NCI-H1417 treated with DMSO at 0.1 percent for 48 hours (cell line): ENCODE results near the gene ARHGAP8.
"Not testable (repeated sequence)": the region's sequence is repeated elsewhere in the genome, so short reads cannot be mapped to it uniquely, and the experiment has no call there.

Experiments
- DNase-seq: peaks from one replicate; lab custom pipeline; 2025; lab: John Stamatoyannopoulos, UW

Gene ARHGAP8

GRCh38 chr22:44889255-44889878 is 137.0 kb downstream of the ARHGAP8 start:
- no peak for DNase-seq

- DNase-seq = no peak
Measured at GRCh38 chr22:44890416-44891292, 138.3 kb downstream of the ARHGAP8 start.

- DNase-seq = no peak
Measured at GRCh38 chr22:44891293-44891747, 138.9 kb downstream of the ARHGAP8 start.

- DNase-seq = no peak
Measured at GRCh38 chr22:44891791-44892190, 139.4 kb downstream of the ARHGAP8 start.

- no peak for DNase-seq
Measured at GRCh38 chr22:44892243-44892642, 139.9 kb downstream of the ARHGAP8 start.

- DNase-seq = no peak
Measured at GRCh38 chr22:44892803-44893730, 140.7 kb downstream of the ARHGAP8 start.

- no peak for DNase-seq
Measured at GRCh38 chr22:44893731-44894080, 141.3 kb downstream of the ARHGAP8 start.

- no peak for DNase-seq
Measured at GRCh38 chr22:44894321-44894720, 141.9 kb downstream of the ARHGAP8 start.

GRCh38 chr22:44894782-44895181 is 142.4 kb downstream of the ARHGAP8 start:
- DNase-seq = no peak

GRCh38 chr22:44895296-44896055 is 143.1 kb downstream of the ARHGAP8 start:
- DNase-seq = no peak

- DNase-seq = no peak
Measured at GRCh38 chr22:44898236-44898635, 145.9 kb downstream of the ARHGAP8 start.

GRCh38 chr22:44901301-44901700 is 148.9 kb downstream of the ARHGAP8 start:
- DNase-seq = no peak

GRCh38 chr22:44903164-44903563 is 150.8 kb downstream of the ARHGAP8 start:
- not testable (repeated sequence) for DNase-seq

- not testable (repeated sequence) for DNase-seq
Measured at GRCh38 chr22:44904492-44905152, 152.2 kb downstream of the ARHGAP8 start.

- DNase-seq = no peak
Measured at GRCh38 chr22:44906248-44906936, 154.0 kb downstream of the ARHGAP8 start.

- no peak for DNase-seq
Measured at GRCh38 chr22:44906999-44907644, 154.7 kb downstream of the ARHGAP8 start.

- DNase-seq = no peak
Measured at GRCh38 chr22:44907765-44908737, 155.7 kb downstream of the ARHGAP8 start.

GRCh38 chr22:44909241-44909640 is 156.9 kb downstream of the ARHGAP8 start:
- no peak for DNase-seq
